Measurements from ENCODE around the gene GALK1.

GRCh38 chr17:75754378-75755204, 10.4 kb downstream of the GALK1 start:
- no peak for TF ChIP-seq CTCF (IDR thresholded peaks at IDR 0.05)
- TF ChIP-seq POLR2A (IDR thresholded peaks at IDR 0.05) = no peak

Data from Peyer's patch (tissue), 4 donors.